ENCODE measurements around the gene LMO7.

Gene LMO7

GRCh38 chr13:75635828-75636435 lies at the start of gene LMO7:
LMO7 (plus strand) TSS chr13:75636330; CDS start chr13:75636658, 328 bp downstream.
- DNase-seq (ENCODE audit: low read depth in 1 of 2, low spot score in 1 of 2), result peak in 1 of 2 donors; percentile 19

GRCh38 chr13:75587679-75588078 lies 48.5 kb upstream of the LMO7 start:
- DNase-seq (ENCODE audit: low read depth in 1 of 2, low spot score in 1 of 2), result no peak

GRCh38 chr13:75596657-75597182 lies 39.4 kb upstream of the LMO7 start:
- DNase-seq (ENCODE audit: low read depth in 1 of 2, low spot score in 1 of 2), result no peak

- no peak for DNase-seq (ENCODE audit: low read depth in 1 of 2, low spot score in 1 of 2)
Measured at GRCh38 chr13:75600371-75600770, 35.8 kb upstream of the LMO7 start.

- no peak for DNase-seq (ENCODE audit: low read depth in 1 of 2, low spot score in 1 of 2)
Measured at GRCh38 chr13:75603038-75603437, 33.1 kb upstream of the LMO7 start.

GRCh38 chr13:75607447-75607846 lies 28.7 kb upstream of the LMO7 start:
- no peak for DNase-seq (ENCODE audit: low read depth in 1 of 2, low spot score in 1 of 2)

GRCh38 chr13:75610466-75610865 lies 25.7 kb upstream of the LMO7 start:
- DNase-seq (ENCODE audit: low read depth in 1 of 2, low spot score in 1 of 2), result no peak

- DNase-seq (ENCODE audit: low read depth in 1 of 2, low spot score in 1 of 2), result no peak
Measured at GRCh38 chr13:75612354-75612753, 23.8 kb upstream of the LMO7 start.

GRCh38 chr13:75617230-75617629 lies 18.9 kb upstream of the LMO7 start:
- no peak for DNase-seq (ENCODE audit: low read depth in 1 of 2, low spot score in 1 of 2)

- no peak for DNase-seq (ENCODE audit: low read depth in 1 of 2, low spot score in 1 of 2)
Measured at GRCh38 chr13:75618308-75618707, 17.8 kb upstream of the LMO7 start.

- DNase-seq (ENCODE audit: low read depth in 1 of 2, low spot score in 1 of 2), result no peak
Measured at GRCh38 chr13:75620020-75620419, 16.1 kb upstream of the LMO7 start.

GRCh38 chr13:75621147-75621546 lies 15.0 kb upstream of the LMO7 start:
- no peak for DNase-seq (ENCODE audit: low read depth in 1 of 2, low spot score in 1 of 2)

- DNase-seq (ENCODE audit: low read depth in 1 of 2, low spot score in 1 of 2), result no peak
Measured at GRCh38 chr13:75628801-75629200, 7.3 kb upstream of the LMO7 start.

GRCh38 chr13:75633285-75633684 lies 2.8 kb upstream of the LMO7 start:
- DNase-seq (ENCODE audit: low read depth in 1 of 2, low spot score in 1 of 2), result no peak

- no peak for DNase-seq (ENCODE audit: low read depth in 1 of 2, low spot score in 1 of 2)
Measured at GRCh38 chr13:75635101-75635827, 866 bp upstream of the LMO7 start.

- DNase-seq (ENCODE audit: low read depth in 1 of 2, low spot score in 1 of 2), result peak; percentile 4 to 26
Measured at GRCh38 chr13:75636436-75637180, 478 bp downstream of the LMO7 start.

GRCh38 chr13:75637181-75637750 lies 1.1 kb downstream of the LMO7 start:
- DNase-seq (ENCODE audit: low read depth in 1 of 2, low spot score in 1 of 2), result no peak

GRCh38 chr13:75639454-75639853 lies 3.3 kb downstream of the LMO7 start:
- DNase-seq (ENCODE audit: low read depth in 1 of 2, low spot score in 1 of 2), result no peak

GRCh38 chr13:75641026-75641425 lies 4.9 kb downstream of the LMO7 start:
- DNase-seq (ENCODE audit: low read depth in 1 of 2, low spot score in 1 of 2), result no peak

- DNase-seq (ENCODE audit: low read depth in 1 of 2, low spot score in 1 of 2), result no peak
Measured at GRCh38 chr13:75643182-75643581, 7.1 kb downstream of the LMO7 start.

- no peak for DNase-seq (ENCODE audit: low read depth in 1 of 2, low spot score in 1 of 2)
Measured at GRCh38 chr13:75643693-75644092, 7.6 kb downstream of the LMO7 start.

- DNase-seq (ENCODE audit: low read depth in 1 of 2, low spot score in 1 of 2), result no peak
Measured at GRCh38 chr13:75645141-75645540, 9.0 kb downstream of the LMO7 start.

Data from activated CD4-positive, alpha-beta T cell treated with anti-CD3 and anti-CD28 coated beads, Interleukin-2, amount 50 U/mL, for 24 hours (primary cell).